Airway epithelial cell (primary cell): ENCODE measurements around the gene ASB1. TPM values are rescaled to one million over a fixed set of nuclear protein-coding genes. Genes with fewer than 3 reads are reported as not detected.

Experiments used
- total RNA-seq: library from RNA; depleted of rRNA; stranded (reverse); fragments of >200 nt; gene quantifications from 2 replicates; pipeline ENCODE4 v1.2.3, GENCODE V29; 2015

Gene ASB1
- total RNA-seq = 15.5 and 18.0 TPM in 2 replicates

GRCh38 chr2:238426568-238427434 is at the start of gene ASB1:
ASB1 (plus strand) TSS chr2:238426927; CDS start chr2:238427071, 144 bp downstream.

Other genes starting within 250 kb of the ASB1 start
- 19.3 and 19.6 TPM in 2 replicates for gene ILKAP, start 223.2 kb upstream of the ASB1 start, total RNA-seq
- 4.2 and 5.4 TPM in 2 replicates for gene HES6, start 186.9 kb upstream of the ASB1 start, total RNA-seq
- 8.2 and 9.7 TPM in 2 replicates for gene PER2, start 138.3 kb upstream of the ASB1 start, total RNA-seq
- 7.6 and 12.2 TPM in 2 replicates for gene TRAF3IP1, start 106.4 kb upstream of the ASB1 start, total RNA-seq